ENCODE results near the gene SEPTIN3. TPM values are rescaled to one million over a fixed set of nuclear protein-coding genes. Genes with fewer than 3 reads are reported as not detected.

The SEPTIN3 gene
- polyA plus RNA-seq: 167 and 177 TPM in 2 replicates
- 274 and 313 TPM in 2 replicates for polyA minus RNA-seq

GRCh38 chr22:41969110-41969646 lies at the start of gene SEPTIN3:
Gene SEPTIN3, plus strand, starts transcription at chr22:41969443. Its CDS starts 2,050 bp downstream, at chr22:41971493.
- H3K27ac ChIP-seq (ENCODE audit: low read length): no peak within 1 kb of the TSS
- H3F3A ChIP-seq (ENCODE audit: insufficient read depth, low read length, poor library complexity, severe bottlenecking): no peaks in the 10 kb centered on the region
- no peaks in the 10 kb centered on the region for H3K9me2 ChIP-seq (ENCODE audit: insufficient read depth, low read length)
- no peaks in the 10 kb centered on the region for H3K9me3 ChIP-seq (ENCODE audit: low read length)
- no peak within 1 kb of the TSS for H3K4me3 ChIP-seq (ENCODE audit: low read length)
- H2AFZ ChIP-seq (ENCODE audit: low read depth, low read length): no peak within 1 kb of the TSS
- H3K9ac ChIP-seq (ENCODE audit: low read length): no peak within 1 kb of the TSS
- TF ChIP-seq EP300 (conservative IDR thresholded peaks at IDR 0.05; ENCODE audit: poor library complexity, severe bottlenecking) (no peak), TAF1 (IDR thresholded peaks at IDR 0.05; ENCODE audit: low read depth) (no peak), RAD21 (conservative IDR thresholded peaks at IDR 0.05) (no peak), EZH2 (IDR thresholded peaks at IDR 0.05; ENCODE audit: borderline replicate concordance, insufficient read depth, low read length, poor library complexity, severe bottlenecking) (no peak), POLR2AphosphoS5 (IDR thresholded peaks at IDR 0.05) (no peak), MXI1 (conservative IDR thresholded peaks at IDR 0.05; ENCODE audit: poor library complexity, severe bottlenecking) (no peak), REST (IDR thresholded peaks at IDR 0.05; ENCODE audit: borderline replicate concordance) (no peak)
- no peaks in the 10 kb centered on the region for H3K36me3 ChIP-seq (ENCODE audit: insufficient read depth, low read length)
- H3K4me2 ChIP-seq (ENCODE audit: low read length): no peak within 1 kb of the TSS
- no peaks in the 10 kb centered on the region for H4K20me1 ChIP-seq (ENCODE audit: insufficient read depth)
- no peaks in the 10 kb centered on the region for H3K27me3 ChIP-seq (ENCODE audit: insufficient read depth, low read depth, low read length)
- no peaks in the 10 kb centered on the region for H3K79me2 ChIP-seq (replicated peaks; ENCODE audit: insufficient read depth, low read length)

GRCh38 chr22:41920271-41920976 lies 48.8 kb upstream of the SEPTIN3 start:
- Histone ChIP-seq H3K9me2 (ENCODE audit: insufficient read depth, low read length) (no peaks in the 10 kb centered on the region), H3F3A (ENCODE audit: insufficient read depth, low read length, poor library complexity, severe bottlenecking) (no peaks in the 10 kb centered on the region), H3K4me2 (ENCODE audit: low read length) (no peak overlapping the region), H3K9ac (ENCODE audit: low read length) (no peak overlapping the region), H3K79me2 (replicated peaks; ENCODE audit: insufficient read depth, low read length) (no peaks in the 10 kb centered on the region), H3K36me3 (ENCODE audit: insufficient read depth, low read length) (no peaks in the 10 kb centered on the region), H3K4me3 (ENCODE audit: low read length) (no peak overlapping the region), H3K9me3 (ENCODE audit: low read length) (no peaks in the 10 kb centered on the region), H3K27ac (ENCODE audit: low read length) (no peak overlapping the region), H2AFZ (ENCODE audit: low read depth, low read length) (no peak overlapping the region), H4K20me1 (ENCODE audit: insufficient read depth) (no peaks in the 10 kb centered on the region), H3K27me3 (ENCODE audit: insufficient read depth, low read depth, low read length) (peaks cover 60% of the 10 kb centered on the region)
- TF ChIP-seq POLR2AphosphoS5 (IDR thresholded peaks at IDR 0.05) (no peak), REST (IDR thresholded peaks at IDR 0.05; ENCODE audit: borderline replicate concordance) (no peak), TAF1 (IDR thresholded peaks at IDR 0.05; ENCODE audit: low read depth) (no peak), CTCF (IDR thresholded peaks at IDR 0.05; ENCODE audit: poor library complexity, severe bottlenecking) (no peak), EZH2 (IDR thresholded peaks at IDR 0.05; ENCODE audit: borderline replicate concordance, insufficient read depth, low read length, poor library complexity, severe bottlenecking) (no peak), SMC3 (conservative IDR thresholded peaks at IDR 0.05; ENCODE audit: poor library complexity) (no peak), MXI1 (conservative IDR thresholded peaks at IDR 0.05; ENCODE audit: poor library complexity, severe bottlenecking) (no peak), RAD21 (conservative IDR thresholded peaks at IDR 0.05) (no peak), EP300 (conservative IDR thresholded peaks at IDR 0.05; ENCODE audit: poor library complexity, severe bottlenecking) (no peak)
